ENCODE data around the gene REV1. TPM values are rescaled to one million over a fixed set of nuclear protein-coding genes. Genes with fewer than 3 reads are reported as not detected.
"Not testable (repeated sequence)": the region's sequence is repeated elsewhere in the genome, so short reads cannot be mapped to it uniquely, and the experiment has no call there.

REV1 gene
- total RNA-seq, 2 experiments from 2014 or later, result 34.3 to 35.2 TPM

- Mint-ChIP-seq H3K9me3 (no peaks in the 10 kb centered on the region), H3K36me3 (peaks cover 18% of the 10 kb centered on the region), H3K4me3 (no peak overlapping the region), H3K27ac (no peak overlapping the region), H3K27me3 (no peaks in the 10 kb centered on the region), H3K4me1 (no peaks in the 10 kb centered on the region)
- DNase-seq, result no peak
Observed at GRCh38 chr2:99388892-99389291, 100.9 kb downstream of the REV1 start.

- Mint-ChIP-seq H3K4me3 (no peak overlapping the region), H3K27me3 (no peaks in the 10 kb centered on the region), H3K27ac (peak overlapping the region; percentile 47), H3K36me3 (peaks cover 29% of the 10 kb centered on the region), H3K9me3 (no peaks in the 10 kb centered on the region), H3K4me1 (no peaks in the 10 kb centered on the region)
- DNase-seq, result no peak
Observed at GRCh38 chr2:99386011-99386410, 103.8 kb downstream of the REV1 start.

- Mint-ChIP-seq H3K27me3 (no peaks in the 10 kb centered on the region), H3K9me3 (no peaks in the 10 kb centered on the region), H3K27ac (no peak overlapping the region), H3K4me3 (no peak overlapping the region), H3K4me1 (peaks cover 22% of the 10 kb centered on the region), H3K36me3 (peaks cover 38% of the 10 kb centered on the region)
- no peak for DNase-seq
Observed at GRCh38 chr2:99382143-99382542, 107.7 kb downstream of the REV1 start.

GRCh38 chr2:99380376-99381010, 109.3 kb downstream of the REV1 start:
- DNase-seq, result no peak
- H3K4me1 Mint-ChIP-seq, result peaks cover 25% of the 10 kb centered on the region
- peak overlapping the region; percentile 30 for H3K27ac Mint-ChIP-seq
- no peaks in the 10 kb centered on the region for H3K27me3 Mint-ChIP-seq
- H3K9me3 Mint-ChIP-seq, result no peaks in the 10 kb centered on the region
- H3K4me3 Mint-ChIP-seq, result no peak overlapping the region
- peaks cover 39% of the 10 kb centered on the region for H3K36me3 Mint-ChIP-seq

GRCh38 chr2:99377879-99378278, 111.9 kb downstream of the REV1 start:
- peak overlapping the region; percentile 3 for H3K27ac Mint-ChIP-seq
- no peak for DNase-seq
- H3K9me3 Mint-ChIP-seq, result peaks cover 3% of the 10 kb centered on the region
- peaks cover 25% of the 10 kb centered on the region for H3K4me1 Mint-ChIP-seq
- H3K4me3 Mint-ChIP-seq, result no peak overlapping the region
- H3K36me3 Mint-ChIP-seq, result peaks cover 51% of the 10 kb centered on the region
- no peaks in the 10 kb centered on the region for H3K27me3 Mint-ChIP-seq

- peaks cover 58% of the 10 kb centered on the region for H3K36me3 Mint-ChIP-seq
Observed at GRCh38 chr2:99376254-99376864, 113.5 kb downstream of the REV1 start.

GRCh38 chr2:99374747-99375146, 115.1 kb downstream of the REV1 start:
- DNase-seq, result no peak
- H3K27me3 Mint-ChIP-seq, result no peaks in the 10 kb centered on the region
- peaks cover 54% of the 10 kb centered on the region for H3K36me3 Mint-ChIP-seq
- no peak overlapping the region for H3K4me3 Mint-ChIP-seq
- no peak overlapping the region for H3K27ac Mint-ChIP-seq
- peaks cover 17% of the 10 kb centered on the region for H3K4me1 Mint-ChIP-seq
- peaks cover 3% of the 10 kb centered on the region for H3K9me3 Mint-ChIP-seq

More at GRCh38 chr2:99376254-99376864, 113.5 kb downstream of the REV1 start:
- no peaks in the 10 kb centered on the region for H3K27me3 Mint-ChIP-seq
- no peak for DNase-seq
- H3K9me3 Mint-ChIP-seq, result peaks cover 3% of the 10 kb centered on the region
- H3K27ac Mint-ChIP-seq, result no peak overlapping the region
- H3K4me3 Mint-ChIP-seq, result no peak overlapping the region
- peaks cover 25% of the 10 kb centered on the region for H3K4me1 Mint-ChIP-seq

- H3K36me3 Mint-ChIP-seq, result peaks cover 55% of the 10 kb centered on the region
- peaks cover 3% of the 10 kb centered on the region for H3K9me3 Mint-ChIP-seq
- H3K27ac Mint-ChIP-seq, result no peak overlapping the region
- no peak overlapping the region for H3K4me3 Mint-ChIP-seq
- no peak for DNase-seq
- H3K4me1 Mint-ChIP-seq, result peaks cover 12% of the 10 kb centered on the region
- H3K27me3 Mint-ChIP-seq, result no peaks in the 10 kb centered on the region
Observed at GRCh38 chr2:99373144-99373543, 116.7 kb downstream of the REV1 start.

GRCh38 chr2:99368854-99369253, 121.0 kb downstream of the REV1 start:
- not testable (repeated sequence) for H3K9me3 Mint-ChIP-seq, H3K4me3 Mint-ChIP-seq, H3K27me3 Mint-ChIP-seq, DNase-seq, H3K4me1 Mint-ChIP-seq, H3K27ac Mint-ChIP-seq
- peaks cover 46% of the 10 kb centered on the region for H3K36me3 Mint-ChIP-seq

GRCh38 chr2:99365661-99366060, 124.2 kb downstream of the REV1 start:
- Mint-ChIP-seq H3K36me3 (peaks cover 33% of the 10 kb centered on the region), H3K27ac (no peak overlapping the region), H3K9me3 (no peaks in the 10 kb centered on the region), H3K27me3 (no peaks in the 10 kb centered on the region), H3K4me3 (no peak overlapping the region), H3K4me1 (peaks cover 3% of the 10 kb centered on the region)
- no peak for DNase-seq

- Mint-ChIP-seq H3K4me3 (no peak overlapping the region), H3K9me3 (no peaks in the 10 kb centered on the region), H3K27ac (no peak overlapping the region), H3K27me3 (no peaks in the 10 kb centered on the region), H3K36me3 (peaks cover 20% of the 10 kb centered on the region), H3K4me1 (peaks cover 29% of the 10 kb centered on the region)
- DNase-seq, result no peak
Observed at GRCh38 chr2:99356853-99357252, 133.0 kb downstream of the REV1 start.

GRCh38 chr2:99354825-99355224, 135.0 kb downstream of the REV1 start:
- peaks cover 21% of the 10 kb centered on the region for H3K36me3 Mint-ChIP-seq
- H3K4me1 Mint-ChIP-seq, result peaks cover 43% of the 10 kb centered on the region
- H3K27me3 Mint-ChIP-seq, H3K4me3 Mint-ChIP-seq, H3K9me3 Mint-ChIP-seq, DNase-seq: not testable (repeated sequence)
- peak overlapping the region; percentile 4 for H3K27ac Mint-ChIP-seq

- no peak overlapping the region for H3K4me3 Mint-ChIP-seq
- H3K27me3 Mint-ChIP-seq, result no peaks in the 10 kb centered on the region
- H3K36me3 Mint-ChIP-seq, result peaks cover 23% of the 10 kb centered on the region
- H3K27ac Mint-ChIP-seq, result no peak overlapping the region
- peaks cover 46% of the 10 kb centered on the region for H3K4me1 Mint-ChIP-seq
- DNase-seq, result no peak
- no peaks in the 10 kb centered on the region for H3K9me3 Mint-ChIP-seq
Observed at GRCh38 chr2:99354070-99354469, 135.7 kb downstream of the REV1 start.

Data from activated naive CD8-positive, alpha-beta T cell treated with anti-CD3 and anti-CD28 coated beads for 36 hours (primary cell).